GM18868 (cell line): ENCODE data around the gene CYTH1.

Experiments
- ATAC-seq: cut with Tn5 transposase; IDR thresholded peaks from one replicate; pipeline ENCODE4 v1.9.1; 2021; ENCODE audit warnings: mild to moderate bottlenecking, moderate library complexity; ENCODE audit not compliant: unreplicated experiment

The CYTH1 gene

GRCh38 chr17:78806451-78806850, 24.4 kb upstream of the CYTH1 start:
- ATAC-seq = no peak

- no peak for ATAC-seq
Observed at GRCh38 chr17:78805301-78805700, 23.2 kb upstream of the CYTH1 start.

- ATAC-seq = no peak
Observed at GRCh38 chr17:78804777-78805176, 22.7 kb upstream of the CYTH1 start.

GRCh38 chr17:78803186-78803845, 21.2 kb upstream of the CYTH1 start:
- ATAC-seq = no peak

GRCh38 chr17:78802459-78802858, 20.4 kb upstream of the CYTH1 start:
- no peak for ATAC-seq

GRCh38 chr17:78802008-78802407, 19.9 kb upstream of the CYTH1 start:
- no peak for ATAC-seq

GRCh38 chr17:78800132-78800931, 18.3 kb upstream of the CYTH1 start:
- no peak for ATAC-seq

GRCh38 chr17:78798695-78799559, 16.9 kb upstream of the CYTH1 start:
- no peak for ATAC-seq

- ATAC-seq = no peak
Observed at GRCh38 chr17:78797691-78798585, 15.9 kb upstream of the CYTH1 start.

- no peak for ATAC-seq
Observed at GRCh38 chr17:78797213-78797612, 15.1 kb upstream of the CYTH1 start.

GRCh38 chr17:78796517-78796900, 14.4 kb upstream of the CYTH1 start:
- no peak for ATAC-seq

GRCh38 chr17:78795861-78796516, 13.9 kb upstream of the CYTH1 start:
- ATAC-seq = no peak

GRCh38 chr17:78794864-78795640, 13.0 kb upstream of the CYTH1 start:
- ATAC-seq = no peak

GRCh38 chr17:78794399-78794798, 12.3 kb upstream of the CYTH1 start:
- no peak for ATAC-seq

GRCh38 chr17:78793968-78794367, 11.9 kb upstream of the CYTH1 start:
- ATAC-seq = no peak

- no peak for ATAC-seq
Observed at GRCh38 chr17:78793415-78793814, 11.3 kb upstream of the CYTH1 start.

- ATAC-seq = no peak
Observed at GRCh38 chr17:78791840-78792709, 10.0 kb upstream of the CYTH1 start.

GRCh38 chr17:78790552-78790951, 8.5 kb upstream of the CYTH1 start:
- ATAC-seq = no peak
